SK-N-MC (cell line): ENCODE measurements around the gene EPB41L4A.

Source experiments
- EZH2 ChIP-seq: fragments of 200-600 bp; sonication (generic); IDR thresholded peaks from one replicate; pipeline ENCODE4 v1.6.1; 2017; ENCODE audit warnings: antibody characterized with exemption
- FOXP2 ChIP-seq: optimal IDR thresholded peaks from 2 replicates; pipeline ENCODE3; 2011; ENCODE audit warnings: mild to moderate bottlenecking, moderate library complexity; ENCODE audit not compliant: insufficient read depth; ENCODE audit errors: extremely low read length, control extremely low read depth

- no peak for TF ChIP-seq EZH2
- TF ChIP-seq FOXP2: no peak
These were observed 28.8 kb downstream of the EPB41L4A start for GRCh38 chr5:112390327-112390726.
